Measurements from ENCODE around the gene TMEM19. TPM values are rescaled to one million over a fixed set of nuclear protein-coding genes. Genes with fewer than 3 reads are reported as not detected.

TMEM19 gene
- 10 to 100 TPM; 25.8 to 28.8 TPM for total RNA-seq
- long read RNA-seq, full-length matches to known transcripts: 28 of 33 reads
- long read RNA-seq, partial matches to known transcripts: 1 of 33 reads
- long read RNA-seq, other reads (novel, unspliced or antisense): 4 of 33 reads

- DNase-seq: peak; percentile 94
- intact Hi-C loops (cut with DNase I): loop anchor here in 1 of 2 donors (1.0 kb wide), 1 partner anchor 23 kb away; the partner anchor contains the start of gene ZFC3H1
- ATAC-seq: peak; percentile 99
Measured at GRCh38 chr12:71685914-71686657, at the start of gene TMEM19. TMEM19 (plus strand) TSS chr12:71686082; CDS start chr12:71686681, 599 bp downstream.

GRCh38 chr12:71636704-71637115 lies 49.2 kb upstream of the TMEM19 start:
- intact Hi-C loops (cut with DNase I): no loop called here
- ATAC-seq (peak in 1 of 2 donors; percentile 29), DNase-seq (no peak)

GRCh38 chr12:71638499-71638898 lies 47.4 kb upstream of the TMEM19 start:
- DNase-seq (no peak), ATAC-seq (no peak)
- intact Hi-C loops (cut with DNase I): no loop called here

GRCh38 chr12:71639341-71639760 lies 46.5 kb upstream of the TMEM19 start:
- ATAC-seq (peak in 1 of 2 donors; percentile 41), DNase-seq (no peak)
- intact Hi-C loops (cut with DNase I): no loop called here

- no peak for ATAC-seq
- no peak for DNase-seq
- intact Hi-C loops (cut with DNase I): no loop called here
Measured at GRCh38 chr12:71640316-71640715, 45.6 kb upstream of the TMEM19 start.

- intact Hi-C loops (cut with DNase I): no loop called here
- no peak for DNase-seq
- no peak for ATAC-seq
Measured at GRCh38 chr12:71641390-71641789, 44.5 kb upstream of the TMEM19 start.

- no peak for DNase-seq
- ATAC-seq: no peak
- intact Hi-C loops (cut with DNase I): no loop called here
Measured at GRCh38 chr12:71642264-71642663, 43.6 kb upstream of the TMEM19 start.

GRCh38 chr12:71645268-71645667 lies 40.6 kb upstream of the TMEM19 start:
- intact Hi-C loops (cut with DNase I): no loop called here
- DNase-seq (no peak), ATAC-seq (no peak)

GRCh38 chr12:71646512-71646911 lies 39.4 kb upstream of the TMEM19 start:
- intact Hi-C loops (cut with DNase I): no loop called here
- no peak for DNase-seq
- ATAC-seq: no peak

GRCh38 chr12:71648537-71648936 lies 37.3 kb upstream of the TMEM19 start:
- DNase-seq (no peak), ATAC-seq (no peak)
- intact Hi-C loops (cut with DNase I): no loop called here

GRCh38 chr12:71649401-71649800 lies 36.5 kb upstream of the TMEM19 start:
- intact Hi-C loops (cut with DNase I): no loop called here

GRCh38 chr12:71652656-71653055 lies 33.2 kb upstream of the TMEM19 start:
- DNase-seq: no peak
- no peak for ATAC-seq
- intact Hi-C loops (cut with DNase I): no loop called here

More at GRCh38 chr12:71649401-71649800, 36.5 kb upstream of the TMEM19 start:
- no peak for ATAC-seq
- DNase-seq: no peak

GRCh38 chr12:71653137-71653536 lies 32.7 kb upstream of the TMEM19 start:
- intact Hi-C loops (cut with DNase I): no loop called here
- no peak for DNase-seq
- ATAC-seq: no peak

GRCh38 chr12:71654200-71654599 lies 31.7 kb upstream of the TMEM19 start:
- intact Hi-C loops (cut with DNase I): no loop called here
- DNase-seq: no peak
- ATAC-seq: no peak

- DNase-seq (no peak), ATAC-seq (no peak)
- intact Hi-C loops (cut with DNase I): no loop called here
Measured at GRCh38 chr12:71655495-71655894, 30.4 kb upstream of the TMEM19 start.

- DNase-seq (no peak), ATAC-seq (no peak)
- intact Hi-C loops (cut with DNase I): no loop called here
Measured at GRCh38 chr12:71655907-71656306, 30.0 kb upstream of the TMEM19 start.

- ATAC-seq (no peak), DNase-seq (no peak)
- intact Hi-C loops (cut with DNase I): no loop called here
Measured at GRCh38 chr12:71656740-71657139, 29.1 kb upstream of the TMEM19 start.

GRCh38 chr12:71661977-71662530 lies 23.8 kb upstream of the TMEM19 start:
- intact Hi-C loops (cut with DNase I): loop anchor here in 1 of 2 donors (10.0 kb wide), 1 partner anchor 93 kb away; the partner anchor contains the start of gene RAB21
- DNase-seq (no peak), ATAC-seq (peak in 1 of 2 donors; percentile 3)

GRCh38 chr12:71662849-71663560 lies 22.9 kb upstream of the TMEM19 start:
- intact Hi-C loops (cut with DNase I): loop anchor here in 1 of 2 donors (1.0 to 10.0 kb wide), 2 partner anchors 23 to 92 kb away; partner anchors contain the start of genes RAB21 and TMEM19
- DNase-seq: peak; percentile 74
- ATAC-seq: peak; percentile 28 to 45

Measured in left cardiac atrium (tissue), 4 donors.